HCT116 (cell line): ENCODE measurements around the gene TPST1. TPM values are rescaled to one million over a fixed set of nuclear protein-coding genes. Genes with fewer than 3 reads are reported as not detected.

ENCODE experiments used
- ATAC-seq: fragments of 200-7000 bp; cut with Tn5 transposase; 2 replicates; pipeline ENCODE4 v1.9.1; 2020; ENCODE audit warnings: mild to moderate bottlenecking, moderate library complexity
- BruUV-seq: library from RNA; stranded (reverse); fragments of 400-500 nt; replicated peaks from 2 replicates; lab custom pipeline; 2021; lab: Mats Ljungman, UMichigan
- CTCF ChIA-PET: fragments of 300-600 bp; sonication (Branson Sonifier 250); formaldehyde crosslinking; loops from one replicate; lab custom pipeline; 2021; ENCODE audit warnings: antibody characterized with exemption; lab: Charles Lee
- POLR2A ChIA-PET: fragments of 300-600, 350-600 bp; sonication (Branson Sonifier 250); formaldehyde crosslinking; loops from one replicate; lab custom pipeline; 2021; ENCODE audit warnings: antibody characterized with exemption; lab: Charles Lee
- RAD21 ChIA-PET, 2 experiments: fragments of 300-600 bp; sonication (Branson Sonifier 250); formaldehyde crosslinking; loops; one replicate each; lab custom pipeline; 2023; ENCODE audit warnings: low total read pairs in 2 of 2; ENCODE audit not compliant: uncharacterized antibody in 2 of 2, unreplicated experiment in 2 of 2, low non-redundant PET in 1 of 2; lab: Charles Lee
- DNase-seq: peaks from one replicate; pipeline ENCODE4 v3.0.0-alpha.2; 2010; ENCODE audit warnings: low read depth, low spot score
- H2AFZ ChIP-seq: fragments of 200-600 bp; shearing (Covaris generic), sonication (generic); 2 replicates; pipeline ENCODE4 v1.6.1; 2017; ENCODE audit warnings: low read depth, mixed run types, mixed read lengths, antibody characterized with exemption, low read length; ENCODE audit not compliant: poor library complexity, severe bottlenecking
- H3K27ac ChIP-seq: 2 replicates; pipeline ENCODE4 v1.5.1; 2012; ENCODE audit warnings: low read depth, low read length
- H3K27me3 ChIP-seq: fragments of 200-600 bp; sonication (generic); 2 replicates; pipeline ENCODE4 v1.6.1; 2016; ENCODE audit warnings: mixed run types, low read length, mixed read lengths; ENCODE audit not compliant: insufficient read depth
- H3K36me3 ChIP-seq, 2 experiments: fragments of 200-500 bp in 1 of 2; fragments of 200-600 bp in 1 of 2; sonication (Bioruptor generic) in 1 of 2; sonication (generic) in 1 of 2; 2 replicates each; pipeline versions ENCODE4 v1.5.1 to v1.6.1; 2014 to 2016; ENCODE audit warnings: low read length in 2 of 2, inconsistent platforms in 1 of 2, mixed read lengths in 1 of 2, mixed run types in 1 of 2; ENCODE audit not compliant: insufficient read depth in 2 of 2, control insufficient read depth in 1 of 2
- H3K4me1 ChIP-seq, 2 experiments: fragments of 200-600 bp in 1 of 2; sonication (generic) in 1 of 2; 2 replicates each; pipeline versions ENCODE4 v1.5.1 to v1.6.1; 2012 to 2017; ENCODE audit warnings: low read length in 2 of 2, inconsistent platforms in 1 of 2, mild to moderate bottlenecking in 1 of 2, mixed read lengths in 1 of 2, mixed run types in 1 of 2, moderate library complexity in 1 of 2; ENCODE audit not compliant: insufficient read depth in 2 of 2, control insufficient read depth in 1 of 2
- H3K4me2 ChIP-seq: fragments of 200-600 bp; sonication (generic); 2 replicates; pipeline ENCODE4 v1.6.1; 2017; ENCODE audit warnings: mixed run types, low read length, mixed read lengths
- H3K4me3 ChIP-seq, 2 experiments: fragments of 200-600 bp in 1 of 2; sonication (generic) in 1 of 2; replicated peaks in 1 of 2; 2 replicates each; pipeline ENCODE4 v1.5.1; 2011 to 2016; ENCODE audit warnings: low read length in 2 of 2, control low read depth in 1 of 2, low read depth in 1 of 2, mild to moderate bottlenecking in 1 of 2, mixed read lengths in 1 of 2, mixed run types in 1 of 2
- H3K79me2 ChIP-seq: fragments of 200-600 bp; sonication (generic); 2 replicates; pipeline ENCODE4 v1.6.1; 2017; ENCODE audit warnings: mild to moderate bottlenecking, mixed run types, low read length, moderate library complexity, mixed read lengths; ENCODE audit not compliant: insufficient read depth
- H3K9ac ChIP-seq: fragments of 200-600 bp; sonication (generic); 2 replicates; pipeline ENCODE4 v1.6.1; 2016; ENCODE audit warnings: low read length, mixed read lengths
- H3K9me2 ChIP-seq: fragments of 200-600 bp; sonication (generic), shearing (Covaris generic); 2 replicates; pipeline ENCODE4 v1.6.1; 2017; ENCODE audit warnings: mixed run types, mild to moderate bottlenecking, moderate library complexity; ENCODE audit not compliant: insufficient read depth
- H3K9me3 ChIP-seq, 2 experiments: fragments of 200-500 bp in 1 of 2; fragments of 200-600 bp in 1 of 2; sonication (Bioruptor generic) in 1 of 2; sonication (generic) in 1 of 2; 2 replicates each; pipeline ENCODE4 v1.6.1; 2014 to 2017; ENCODE audit warnings: low read length in 2 of 2, mixed read lengths in 2 of 2, inconsistent platforms in 1 of 2, low read depth in 1 of 2, mild to moderate bottlenecking in 1 of 2, mixed run types in 1 of 2, moderate library complexity in 1 of 2; ENCODE audit not compliant: control insufficient read depth in 1 of 2, insufficient read depth in 1 of 2
- H4K20me1 ChIP-seq: fragments of 200-600 bp; sonication (generic), shearing (Covaris generic); 2 replicates; pipeline ENCODE4 v1.6.1; 2017; ENCODE audit warnings: mixed run types, mild to moderate bottlenecking, moderate library complexity; ENCODE audit not compliant: insufficient read depth
- CBX3 ChIP-seq: IDR thresholded peaks from 2 replicates; pipeline ENCODE4 v1.6.1; 2012; ENCODE audit warnings: low read depth
- CEBPB ChIP-seq: IDR thresholded peaks from 2 replicates; pipeline ENCODE4 v1.6.1; 2012; ENCODE audit warnings: low read depth
- EGR1 ChIP-seq: IDR thresholded peaks from 2 replicates; pipeline ENCODE4 v1.6.1; 2012; ENCODE audit warnings: low read depth
- ELF1 ChIP-seq: IDR thresholded peaks from 2 replicates; pipeline ENCODE4 v1.6.1; 2012; ENCODE audit warnings: low read depth, borderline replicate concordance
- EZH2 ChIP-seq: fragments of 200-600 bp; sonication (generic); IDR thresholded peaks from 2 replicates; pipeline ENCODE4 v1.6.1; 2017; ENCODE audit warnings: antibody characterized with exemption, mixed run types
- POLR2AphosphoS5 ChIP-seq: IDR thresholded peaks from 2 replicates; pipeline ENCODE4 v1.6.1; 2011; ENCODE audit warnings: mild to moderate bottlenecking, low read depth, low read length, moderate library complexity
- SRF ChIP-seq: IDR thresholded peaks from 2 replicates; pipeline ENCODE4 v1.6.1; 2012; ENCODE audit warnings: low read depth
- YY1 ChIP-seq: IDR thresholded peaks from 2 replicates; pipeline ENCODE4 v1.6.1; 2011; ENCODE audit warnings: low read length, low read depth, moderate library complexity, mild to moderate bottlenecking; ENCODE audit not compliant: insufficient replicate concordance; ENCODE audit errors: extremely low read depth
- intact Hi-C: fragments of 100-400 bp; cut with micrococcal nuclease; formaldehyde crosslinking; loops from 2 replicates; pipeline ENCODE4 v1.10.0; 2022
- total RNA-seq: library from RNA; stranded (reverse); gene quantifications from one replicate; pipeline ENCODE4 v1.2.1, GENCODE V29; 2021; ENCODE audit not compliant: unreplicated experiment
- TF ChIP-seq, protein P1 (sequence below), 3 experiments: fragments of 200-600 bp in 1 of 3; sonication (generic) in 1 of 3; IDR thresholded peaks in 2 of 3; conservative IDR thresholded peaks in 1 of 3; 2 replicates each; pipeline ENCODE4 v1.5.1; 2012 to 2017; ENCODE audit warnings: low read depth in 2 of 3, low read length in 2 of 3, antibody characterized with exemption in 1 of 3, borderline replicate concordance in 1 of 3, control low read depth in 1 of 3, mild to moderate bottlenecking in 1 of 3, mixed read lengths in 1 of 3, mixed run types in 1 of 3, moderate library complexity in 1 of 3; ENCODE audit not compliant: insufficient read depth in 1 of 3
- TF ChIP-seq, protein P2 (sequence below): IDR thresholded peaks from 2 replicates; pipeline ENCODE4 v1.6.1; 2012

Gene TPST1
- total RNA-seq, 1 experiment from 2014 or later: 11.4 TPM

DNA sequence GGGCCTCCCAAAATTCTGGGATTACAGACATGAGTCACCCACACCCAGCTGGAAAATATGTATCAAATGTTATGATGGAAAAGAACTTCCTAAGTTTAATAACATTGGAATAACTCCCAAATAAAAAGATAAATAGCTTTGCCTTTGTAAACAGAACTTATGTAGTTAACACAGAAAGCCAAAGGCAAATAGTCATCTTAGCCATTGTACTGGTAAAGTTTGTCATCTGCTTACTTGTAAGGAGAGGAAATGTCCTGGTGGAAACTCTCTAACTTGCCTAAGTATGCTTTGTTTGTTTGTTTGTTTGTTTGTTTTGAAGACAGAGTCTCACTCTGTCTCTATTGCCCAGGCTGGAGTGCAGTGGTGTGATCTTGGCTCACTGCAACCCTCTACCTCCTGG is 23.8 kb upstream of the TPST1 start:
- Histone ChIP-seq H4K20me1 (no peaks in the 10 kb centered on the region), H3K36me3 (no peaks in the 10 kb centered on the region), H2AFZ (no peak overlapping the region), H3K9ac (no peak overlapping the region), H3K4me2 (no peak overlapping the region), H3K27ac (no peak overlapping the region), H3K27me3 (no peaks in the 10 kb centered on the region), H3K4me3 (no peak overlapping the region), H3K9me2 (no peaks in the 10 kb centered on the region), H3K9me3 (no peaks in the 10 kb centered on the region; a peak in 1 of 4 replicates), H3K4me1 (no peaks in the 10 kb centered on the region), H3K79me2 (no peaks in the 10 kb centered on the region)
- DNase-seq (no peak), ATAC-seq (no peak)
- TF ChIP-seq EGR1 (no peak), POLR2AphosphoS5 (no peak), YY1 (no peak), CBX3 (no peak), CEBPB (no peak)
- intact Hi-C loops: no loop called here
- ChIA-PET POLR2A (no interaction called here), CTCF (no interaction called here), RAD21 (no interaction called here)
- BruUV-seq: no TSS peak

DNA sequence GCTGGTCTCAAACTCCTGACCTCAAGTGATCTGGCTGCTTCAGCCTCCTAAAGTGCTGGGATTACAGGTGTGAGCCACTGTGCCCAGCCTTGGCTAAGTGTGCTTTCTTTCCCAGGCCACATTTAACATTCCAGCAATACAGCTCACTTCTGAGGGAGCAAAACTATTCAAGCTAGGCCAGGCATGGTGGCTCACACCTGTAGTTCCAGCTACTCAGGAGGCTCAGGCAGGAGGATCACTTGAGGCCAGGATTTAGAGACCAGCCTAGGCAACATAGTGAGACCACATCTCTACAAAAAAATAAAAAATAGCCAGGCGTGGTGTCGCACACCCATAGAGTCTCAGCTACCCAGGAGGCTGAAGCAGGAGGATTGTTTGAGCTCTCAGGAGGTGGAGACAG is 23.3 kb upstream of the TPST1 start:
- Histone ChIP-seq H2AFZ (no peak overlapping the region), H3K4me1 (no peaks in the 10 kb centered on the region), H3K79me2 (no peaks in the 10 kb centered on the region), H3K4me3 (no peak overlapping the region), H3K27ac (no peak overlapping the region), H3K9me2 (no peaks in the 10 kb centered on the region), H3K9ac (no peak overlapping the region), H3K36me3 (no peaks in the 10 kb centered on the region), H3K9me3 (no peaks in the 10 kb centered on the region; a peak in 1 of 4 replicates), H3K4me2 (no peak overlapping the region), H4K20me1 (no peaks in the 10 kb centered on the region), H3K27me3 (no peaks in the 10 kb centered on the region)
- ChIA-PET CTCF (no interaction called here), RAD21 (no interaction called here), POLR2A (interaction anchor here (0.5 kb wide), 1 partner anchor 11 kb away, joined by 4 read pairs; no protein-coding TSS in a partner anchor)
- no TSS peak for BruUV-seq
- ATAC-seq (no peak), DNase-seq (no peak)
- TF ChIP-seq SRF (no peak), EZH2 (no peak), ELF1 (no peak)
- TF ChIP-seq, protein P1, sequence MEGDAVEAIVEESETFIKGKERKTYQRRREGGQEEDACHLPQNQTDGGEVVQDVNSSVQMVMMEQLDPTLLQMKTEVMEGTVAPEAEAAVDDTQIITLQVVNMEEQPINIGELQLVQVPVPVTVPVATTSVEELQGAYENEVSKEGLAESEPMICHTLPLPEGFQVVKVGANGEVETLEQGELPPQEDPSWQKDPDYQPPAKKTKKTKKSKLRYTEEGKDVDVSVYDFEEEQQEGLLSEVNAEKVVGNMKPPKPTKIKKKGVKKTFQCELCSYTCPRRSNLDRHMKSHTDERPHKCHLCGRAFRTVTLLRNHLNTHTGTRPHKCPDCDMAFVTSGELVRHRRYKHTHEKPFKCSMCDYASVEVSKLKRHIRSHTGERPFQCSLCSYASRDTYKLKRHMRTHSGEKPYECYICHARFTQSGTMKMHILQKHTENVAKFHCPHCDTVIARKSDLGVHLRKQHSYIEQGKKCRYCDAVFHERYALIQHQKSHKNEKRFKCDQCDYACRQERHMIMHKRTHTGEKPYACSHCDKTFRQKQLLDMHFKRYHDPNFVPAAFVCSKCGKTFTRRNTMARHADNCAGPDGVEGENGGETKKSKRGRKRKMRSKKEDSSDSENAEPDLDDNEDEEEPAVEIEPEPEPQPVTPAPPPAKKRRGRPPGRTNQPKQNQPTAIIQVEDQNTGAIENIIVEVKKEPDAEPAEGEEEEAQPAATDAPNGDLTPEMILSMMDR (IDR thresholded peaks at IDR 0.05 in 2 of 3, conservative IDR thresholded peaks at IDR 0.05 in 1 of 3; ENCODE audit: borderline replicate concordance in 1 of 3, insufficient read depth in 1 of 3, low read depth in 2 of 3, low read length in 2 of 3): no peak
- TF ChIP-seq, protein P2, sequence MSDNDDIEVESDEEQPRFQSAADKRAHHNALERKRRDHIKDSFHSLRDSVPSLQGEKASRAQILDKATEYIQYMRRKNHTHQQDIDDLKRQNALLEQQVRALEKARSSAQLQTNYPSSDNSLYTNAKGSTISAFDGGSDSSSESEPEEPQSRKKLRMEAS: no peak
- intact Hi-C loops: no loop called here
